T-helper 1 cell (primary cell): ENCODE measurements around the gene TDRD12.
"Not testable (repeated sequence)": the region's sequence is repeated elsewhere in the genome, so short reads cannot be mapped to it uniquely, and the experiment has no call there.

Experiments
- DNase-seq, 5 donors: peaks; one replicate each; pipeline ENCODE4 v3.0.0-alpha.2; 2012 to 2020

TDRD12 gene

GRCh38 chr19:32832825-32833224 lies 113.3 kb downstream of the TDRD12 start:
- not testable (repeated sequence) for DNase-seq

GRCh38 chr19:32833388-32833787 lies 113.8 kb downstream of the TDRD12 start:
- not testable (repeated sequence) for DNase-seq

GRCh38 chr19:32837531-32837930 lies 118.0 kb downstream of the TDRD12 start:
- no peak for DNase-seq

DNA sequence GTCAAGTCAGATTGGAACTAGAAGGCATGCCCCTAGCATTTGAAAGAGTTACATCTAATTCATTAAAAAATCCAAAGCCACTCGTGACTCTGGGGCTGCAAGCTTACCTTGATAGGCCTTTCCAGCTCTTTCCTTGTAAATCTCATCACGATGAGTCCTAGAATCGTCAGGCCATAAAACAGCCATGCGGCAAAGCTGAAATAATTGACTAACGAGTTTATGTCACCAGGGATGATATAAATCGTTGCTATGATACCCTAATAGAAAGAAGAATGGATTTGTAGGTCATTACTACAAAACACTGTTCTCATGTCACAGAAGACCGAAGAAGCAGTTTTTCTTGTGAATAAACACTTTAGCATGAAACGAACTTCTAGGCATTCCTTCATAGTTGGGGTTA lies 122.5 kb downstream of the TDRD12 start:
- no peak for DNase-seq

- no peak for DNase-seq
Measured at GRCh38 chr19:32843716-32844245, 124.2 kb downstream of the TDRD12 start.

GRCh38 chr19:32848035-32848434 lies 128.5 kb downstream of the TDRD12 start:
- DNase-seq = not testable (repeated sequence)

DNA sequence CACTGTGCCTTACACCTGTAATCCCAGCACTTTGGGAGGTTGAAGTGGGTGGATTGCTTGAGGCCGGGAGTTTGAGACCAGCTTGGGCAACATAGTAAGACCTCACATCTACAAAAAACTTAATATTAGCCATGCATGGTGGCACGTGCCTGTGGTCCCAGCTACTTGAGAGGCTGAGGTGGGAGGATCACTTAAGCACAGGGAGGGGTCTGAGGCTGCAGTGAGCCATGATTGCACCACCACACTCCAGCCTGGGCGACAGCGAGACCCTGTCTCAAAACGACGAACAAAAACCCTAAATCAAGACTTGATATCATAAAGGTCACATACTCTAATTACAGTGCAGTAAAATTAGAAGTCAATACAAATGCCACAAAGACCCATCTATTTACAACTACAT lies 132.6 kb downstream of the TDRD12 start:
- DNase-seq = no peak

DNA sequence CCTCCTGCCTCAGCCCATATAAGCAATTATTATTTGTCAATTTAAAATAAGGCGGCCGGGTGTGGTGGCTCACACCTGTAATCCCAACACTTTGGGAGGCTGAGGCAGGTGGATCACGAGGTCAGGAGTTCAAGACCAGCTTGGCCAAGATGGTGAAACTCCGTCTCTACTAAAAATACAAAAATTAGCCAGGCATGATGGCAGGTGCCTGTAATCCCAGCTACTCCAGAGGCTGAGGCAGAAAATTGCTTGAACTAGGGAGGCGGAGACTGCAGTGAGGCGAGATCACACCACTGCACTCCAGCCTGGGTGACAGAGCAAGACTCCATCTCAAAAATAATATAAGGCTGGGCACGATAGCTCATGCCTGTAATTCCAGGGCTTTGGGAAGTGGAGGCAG lies 137.3 kb downstream of the TDRD12 start:
- not testable (repeated sequence) for DNase-seq

GRCh38 chr19:32857584-32857983 lies 138.0 kb downstream of the TDRD12 start:
- DNase-seq = no peak

DNA sequence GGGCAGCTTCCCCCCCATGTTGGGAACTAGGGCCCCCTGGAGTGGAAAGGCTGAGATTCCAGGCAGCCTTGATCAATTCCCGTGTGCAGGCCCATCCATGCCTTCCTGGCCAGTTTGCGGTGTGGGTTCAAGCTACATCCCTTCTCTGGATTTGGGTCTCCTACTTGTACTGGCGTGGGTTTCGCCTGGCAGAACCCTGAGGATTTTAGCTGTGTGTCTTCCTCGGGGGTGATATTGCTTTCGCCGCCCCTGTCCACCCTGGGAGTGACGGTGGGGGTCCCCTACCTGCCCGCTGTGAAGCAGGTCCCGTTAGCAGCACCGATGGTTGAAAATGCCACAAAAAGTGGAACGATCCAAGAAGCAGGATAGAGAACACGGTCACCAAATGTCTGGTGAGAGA lies 138.6 kb downstream of the TDRD12 start:
- no peak for DNase-seq

DNA sequence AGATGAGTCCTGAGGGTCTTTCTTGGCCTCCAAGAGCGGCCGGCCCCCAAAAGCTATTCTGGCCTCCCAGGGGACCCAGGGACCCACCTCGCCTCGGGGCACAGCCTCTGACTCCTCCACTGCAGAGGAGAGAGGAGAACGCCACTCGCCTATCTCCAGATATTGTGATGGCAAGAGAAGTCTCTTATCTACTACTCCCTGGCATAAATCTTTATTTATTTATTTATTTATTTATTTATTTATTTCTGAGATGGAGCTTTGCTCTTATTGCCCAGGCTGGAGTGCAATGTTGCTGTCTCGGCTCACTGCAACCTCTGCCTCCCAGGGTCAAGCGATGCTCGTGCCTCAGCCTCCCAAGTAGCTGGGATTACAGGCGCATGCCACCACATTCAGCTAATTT lies 139.0 kb downstream of the TDRD12 start:
- no peak for DNase-seq

DNA sequence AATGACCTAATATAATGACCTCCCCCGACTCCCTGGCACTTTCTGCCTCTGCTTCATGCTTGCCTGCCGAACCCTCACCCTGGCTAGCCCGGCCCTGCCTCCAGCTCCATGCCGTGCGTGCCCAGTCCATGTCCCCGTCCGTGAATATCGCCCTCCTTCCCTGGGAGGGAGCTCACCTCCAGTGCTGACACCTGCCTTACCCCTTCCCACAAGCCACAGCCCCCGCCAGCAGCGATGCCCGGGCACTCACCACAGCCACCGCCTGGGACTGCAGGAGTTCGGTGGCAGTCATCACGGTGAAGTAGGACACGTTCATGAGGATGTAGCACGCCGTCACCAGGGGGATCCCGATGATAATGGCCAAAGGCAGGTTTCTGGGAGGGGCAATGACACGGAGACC lies 140.0 kb downstream of the TDRD12 start:
- DNase-seq = no peak

DNA sequence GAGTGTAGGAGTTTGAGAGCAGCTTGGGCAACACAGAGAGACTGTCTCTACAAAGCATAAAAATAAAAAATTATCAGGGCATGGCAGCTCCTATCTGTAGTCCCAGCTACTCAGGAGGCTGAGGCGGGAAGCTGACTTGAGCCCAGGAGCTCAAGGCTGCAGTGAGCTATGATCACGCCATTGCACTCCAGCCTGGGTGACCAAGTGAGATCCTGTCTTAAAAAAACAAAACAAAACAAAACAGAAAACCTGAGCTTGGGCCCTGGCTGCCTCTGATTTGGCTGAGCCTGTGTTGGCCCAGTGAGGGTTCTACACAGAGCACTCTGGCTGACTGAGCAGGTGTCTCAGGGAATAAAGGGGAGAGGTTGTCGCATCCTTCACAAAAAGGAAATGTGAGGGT lies 142.0 kb downstream of the TDRD12 start:
- no peak for DNase-seq

DNA sequence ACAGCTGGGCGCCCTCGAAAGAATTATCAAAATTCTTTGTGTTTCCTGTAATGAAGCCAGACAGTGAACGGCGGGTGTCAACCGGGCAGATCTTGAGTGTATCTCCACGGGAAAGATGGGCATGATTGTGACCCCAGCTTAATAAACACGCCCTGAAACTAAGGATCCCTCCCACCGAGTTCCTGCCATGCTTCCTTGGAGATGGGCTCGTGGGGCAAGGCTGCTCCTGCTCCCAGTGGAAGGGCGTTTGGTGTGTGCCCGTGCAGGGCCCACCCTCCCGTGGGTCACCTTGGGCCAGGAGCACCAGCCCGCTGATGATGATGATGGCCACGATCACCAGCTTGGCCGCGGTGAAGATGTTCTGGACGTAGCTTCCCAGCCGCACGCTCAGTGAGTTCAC lies 142.6 kb downstream of the TDRD12 start:
- no peak for DNase-seq

GRCh38 chr19:32862741-32863140 lies 143.2 kb downstream of the TDRD12 start:
- no peak for DNase-seq

DNA sequence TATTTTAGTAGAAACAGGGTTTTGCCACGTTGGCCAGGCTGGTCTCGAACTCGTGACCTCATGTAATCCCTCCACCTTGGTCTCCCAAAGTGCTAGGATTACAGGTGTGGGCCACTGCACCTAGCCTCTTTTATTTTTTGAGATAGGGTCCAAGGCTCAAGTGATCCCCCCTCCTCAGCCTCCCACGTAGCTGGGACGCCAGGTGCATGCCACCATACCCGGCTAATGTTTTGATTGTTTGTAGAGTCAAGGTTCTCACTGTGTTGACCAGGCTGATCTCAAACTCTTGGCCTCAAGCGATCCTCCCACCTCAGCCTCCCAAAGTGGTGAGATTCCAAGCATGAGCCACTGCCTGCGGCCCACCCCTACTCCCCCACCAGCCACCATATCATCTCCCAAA lies 143.7 kb downstream of the TDRD12 start:
- no peak for DNase-seq

GRCh38 chr19:32863841-32864240 lies 144.3 kb downstream of the TDRD12 start:
- DNase-seq = no peak

- DNase-seq = no peak
Measured at GRCh38 chr19:32864318-32865007, 144.9 kb downstream of the TDRD12 start.

- no peak for DNase-seq
Measured at GRCh38 chr19:32865326-32865725, 145.8 kb downstream of the TDRD12 start.

DNA sequence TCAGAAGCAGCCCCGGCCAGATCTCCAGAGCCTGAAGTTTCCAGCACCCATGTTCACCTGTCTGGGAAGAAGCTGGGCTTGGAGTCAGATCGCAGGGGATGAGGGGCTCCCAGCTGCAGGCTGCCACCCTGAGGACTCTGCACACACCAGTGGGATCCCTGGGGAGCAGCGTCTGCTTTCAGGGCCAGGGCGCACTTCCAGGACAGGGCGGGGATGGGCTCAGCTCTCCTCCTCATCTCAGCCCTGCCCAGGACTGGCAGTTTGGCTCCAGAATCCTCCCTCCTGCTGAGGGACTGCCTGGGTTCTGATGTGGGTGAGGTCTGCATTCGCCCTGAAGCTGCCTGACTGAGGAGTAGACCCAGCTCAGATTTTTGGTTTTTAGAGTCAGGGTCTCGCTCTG lies 146.5 kb downstream of the TDRD12 start:
- DNase-seq = no peak

DNA sequence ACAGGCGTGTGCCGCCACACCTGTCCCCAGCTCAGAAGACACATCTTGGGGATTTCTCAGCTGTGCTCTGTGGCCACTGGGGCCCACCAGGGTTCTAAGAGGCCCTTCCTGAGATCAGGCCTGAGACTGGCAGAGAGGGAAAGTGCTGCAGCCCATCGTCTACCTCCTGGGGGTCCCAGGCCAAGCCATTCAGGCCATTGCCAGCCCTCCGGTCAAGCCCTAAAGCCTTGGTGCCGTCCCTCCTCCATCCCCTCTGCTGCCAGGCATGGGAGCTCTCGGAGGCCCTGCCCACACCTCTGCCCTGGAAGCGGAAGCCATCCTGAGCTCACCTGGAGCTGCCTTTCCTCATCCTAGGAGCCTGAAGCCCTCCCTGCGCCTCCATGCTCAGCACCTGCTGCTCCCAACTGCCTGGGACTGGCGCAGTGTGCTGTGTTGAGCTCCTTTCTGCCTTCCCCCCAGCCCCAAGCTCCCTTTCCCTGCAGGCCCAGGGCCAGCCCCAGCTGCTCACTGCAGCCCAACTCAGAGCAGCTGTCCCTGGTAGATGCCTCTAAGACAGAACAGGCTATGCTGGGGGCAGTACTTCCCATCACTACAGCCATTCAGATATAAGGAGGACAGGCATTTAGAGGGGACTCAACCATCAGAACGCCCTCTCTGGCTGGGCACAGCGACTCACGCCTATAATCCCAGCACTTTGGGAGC lies 147.1 kb downstream of the TDRD12 start:
- DNase-seq = no peak

DNA sequence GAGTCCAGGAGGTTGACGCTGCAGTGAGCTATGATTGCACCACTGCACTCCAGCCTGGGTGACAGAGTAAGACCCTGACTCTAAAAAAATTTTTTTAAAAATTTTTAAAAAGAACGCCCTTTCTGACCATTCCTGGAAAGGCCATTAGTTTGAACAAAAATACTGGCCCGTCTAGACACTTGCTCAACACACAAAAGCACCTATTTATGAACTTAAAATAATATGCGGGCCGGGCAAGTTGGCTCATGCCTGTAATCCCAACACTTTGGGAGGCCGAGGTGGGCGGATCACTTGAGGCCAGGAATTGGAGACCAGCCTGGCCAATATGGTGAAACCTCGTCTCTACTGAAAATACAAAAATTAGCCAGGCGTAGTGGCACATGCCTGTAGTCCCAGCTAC lies 147.9 kb downstream of the TDRD12 start:
- DNase-seq = not testable (repeated sequence)

DNA sequence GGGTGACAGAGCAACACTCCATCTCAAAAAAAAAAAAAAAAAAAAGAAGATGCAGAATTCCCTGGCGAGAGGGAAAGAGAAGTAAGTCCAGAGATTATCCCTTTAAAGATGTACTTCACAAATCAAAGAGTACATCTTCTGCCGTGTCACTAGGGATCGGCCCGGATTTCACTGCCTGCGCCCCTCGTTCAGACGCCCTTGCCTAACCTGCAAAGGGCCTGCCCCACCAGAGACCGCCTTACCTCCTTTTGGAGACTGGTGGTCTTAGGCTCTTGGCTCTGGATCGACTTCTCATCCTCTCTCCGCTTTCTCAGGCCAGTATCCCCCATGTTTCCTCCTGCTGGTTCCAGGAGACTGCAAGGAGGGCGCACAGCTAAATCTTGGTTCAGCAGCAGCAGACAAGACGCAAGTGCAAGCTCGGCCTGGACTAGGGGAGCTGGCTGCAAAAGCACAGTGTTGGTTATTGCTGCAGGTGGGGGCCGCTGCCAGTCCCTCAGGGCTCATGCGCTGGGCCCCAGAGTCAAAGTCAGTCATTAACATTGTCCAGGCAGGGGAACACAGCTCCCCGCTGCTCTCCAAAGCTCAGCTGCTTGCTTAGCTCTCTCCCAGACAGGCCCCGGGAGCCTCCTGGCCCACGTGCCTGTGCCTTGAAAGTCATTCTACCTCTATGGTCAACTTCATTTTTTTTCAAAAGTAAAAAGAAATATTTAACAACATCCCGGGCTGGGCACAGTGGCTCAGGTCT lies 148.8 kb downstream of the TDRD12 start:
- no peak for DNase-seq
